NOMO-1 treated with dmso at 0.1 percent for 144 hours (cell line): ENCODE results near the gene PIAS3.
A peak's percentile ranks its signal among the peaks of the same experiment; 100 is the strongest.
"Not testable (repeated sequence)": the region's sequence is repeated elsewhere in the genome, so short reads cannot be mapped to it uniquely, and the experiment has no call there.

ENCODE experiments used
- DNase-seq: peaks from one replicate; lab custom pipeline; 2025; ENCODE audit not compliant: unreplicated experiment; lab: John Stamatoyannopoulos, UW

The PIAS3 gene

GRCh38 chr1:145877923-145878486 is 19.1 kb upstream of the PIAS3 start:
- no peak for DNase-seq

- DNase-seq, result no peak
Observed at GRCh38 chr1:145874646-145875045, 15.8 kb upstream of the PIAS3 start.

GRCh38 chr1:145871994-145872924 is 13.4 kb upstream of the PIAS3 start:
- DNase-seq, result peak; percentile 42

GRCh38 chr1:145868232-145868631 is 9.4 kb upstream of the PIAS3 start:
- no peak for DNase-seq

- DNase-seq, result no peak
Observed at GRCh38 chr1:145863282-145864018, 4.6 kb upstream of the PIAS3 start.

- peak; percentile 79 for DNase-seq
Observed at GRCh38 chr1:145859491-145860023, 676 bp upstream of the PIAS3 start.

GRCh38 chr1:145858238-145858900 is 512 bp downstream of the PIAS3 start:
- DNase-seq, result no peak

GRCh38 chr1:145857170-145857569 is 1.7 kb downstream of the PIAS3 start:
- no peak for DNase-seq

- DNase-seq, result no peak
Observed at GRCh38 chr1:145855426-145855948, 3.4 kb downstream of the PIAS3 start.

- DNase-seq, result no peak
Observed at GRCh38 chr1:145849356-145850160, 9.3 kb downstream of the PIAS3 start.

- DNase-seq, result no peak
Observed at GRCh38 chr1:145847827-145848226, 11.1 kb downstream of the PIAS3 start.

- DNase-seq, result no peak
Observed at GRCh38 chr1:145846201-145846612, 12.7 kb downstream of the PIAS3 start.

GRCh38 chr1:145845514-145846161 is 13.2 kb downstream of the PIAS3 start, which contains the start of gene NUDT17:
Gene NUDT17 (plus strand): TSS chr1:145845630. CDS start chr1:145845641, 11 bp downstream.
- peak; percentile 37 for DNase-seq

- peak; percentile 69 for DNase-seq
Observed at GRCh38 chr1:145845144-145845513, 13.8 kb downstream of the PIAS3 start.

- no peak for DNase-seq
Observed at GRCh38 chr1:145843031-145843430, 15.8 kb downstream of the PIAS3 start.

GRCh38 chr1:145837656-145838055 is 21.2 kb downstream of the PIAS3 start:
- DNase-seq, result no peak

GRCh38 chr1:145830810-145831209 is 28.1 kb downstream of the PIAS3 start:
- DNase-seq, result not testable (repeated sequence)

GRCh38 chr1:145828367-145829026 is 30.4 kb downstream of the PIAS3 start:
- no peak for DNase-seq

- DNase-seq, result no peak
Observed at GRCh38 chr1:145827966-145828365, 30.9 kb downstream of the PIAS3 start.
